K562 (cell line): Measurements from ENCODE around the gene N4BP2L1. TPM values are rescaled to one million over a fixed set of nuclear protein-coding genes. Genes with fewer than 3 reads are reported as not detected.

ENCODE experiments used
- ATAC-seq: fragments of 200-7000 bp; cut with Tn5 transposase; 3 replicates; pipeline ENCODE4 v1.9.1; 2020; ENCODE audit warnings: moderate library complexity
- BruUV-seq: library from RNA; stranded (reverse); fragments of 400-500 nt; replicated peaks from 2 replicates; lab custom pipeline; 2021; lab: Mats Ljungman, UMichigan
- CTCF ChIA-PET: fragments of 300-600 bp; formaldehyde crosslinking; extraction: SDS; loops from one replicate; lab custom pipeline; 2021; ENCODE audit warnings: low intra/inter-chr PET ratio; lab: Yijun Ruan, JAX
- POLR2A ChIA-PET: fragments of 300-600, 350-650 bp; sonication (Branson Sonifier 250); formaldehyde crosslinking; extraction: SDS; loops from one replicate; lab custom pipeline; 2021; ENCODE audit warnings: antibody characterized with exemption, inconsistent platforms; lab: Yijun Ruan, JAX
- DNase-seq, 4 experiments: peaks; one replicate each; pipeline versions ENCODE4 v3.0.0 to v3.0.0-alpha.2; 2011 to 2018; ENCODE audit warnings: low spot score in 3 of 4, mixed read lengths in 3 of 4; ENCODE audit errors: extremely low read depth in 1 of 4
- FAIRE-seq: peaks from 2 replicates; lab custom pipeline; 2011; peaks lifted over from hg19 to GRCh38; lab: Jason Lieb, UNC
- H2AFZ ChIP-seq: 2 replicates; pipeline ENCODE4 v1.6.0; 2011; ENCODE audit warnings: low read depth, low read length, control low read depth, inconsistent platforms
- H3K27ac ChIP-seq: fragments of 200-600 bp; 3 replicates; pipeline ENCODE4 v1.8.0; 2011; ENCODE audit warnings: low read depth, mild to moderate bottlenecking, control low read depth, inconsistent platforms, low read length, moderate library complexity, mixed read lengths; ENCODE audit errors: extremely low read depth
- H3K27me3 ChIP-seq, 2 experiments: fragments of 300-600 bp in 1 of 2; 2 replicates in 1 of 2; 3 replicates in 1 of 2; pipeline versions ENCODE4 v1.6.0 to v1.8.0; 2011; ENCODE audit warnings: inconsistent platforms in 2 of 2, low read length in 2 of 2, mild to moderate bottlenecking in 1 of 2, mixed read lengths in 1 of 2, moderate library complexity in 1 of 2; ENCODE audit not compliant: control insufficient read depth in 2 of 2, insufficient read depth in 2 of 2
- H3K36me3 ChIP-seq: fragments of 300-600 bp; 3 replicates; pipeline ENCODE4 v1.8.0; 2011; ENCODE audit warnings: mild to moderate bottlenecking, low read length, inconsistent platforms; ENCODE audit not compliant: control insufficient read depth, insufficient read depth
- H3K4me1 ChIP-seq, 2 experiments: fragments of 200-600 bp in 1 of 2; replicated peaks in 1 of 2; 2 replicates in 1 of 2; 3 replicates in 1 of 2; pipeline versions ENCODE4 v1.5.1 to v1.8.0; 2011; ENCODE audit warnings: inconsistent platforms in 2 of 2, low read length in 2 of 2, mild to moderate bottlenecking in 1 of 2, mixed read lengths in 1 of 2, moderate library complexity in 1 of 2; ENCODE audit not compliant: control insufficient read depth in 2 of 2, insufficient read depth in 2 of 2
- H3K4me2 ChIP-seq: 2 replicates; pipeline ENCODE4 v1.6.1; 2011; ENCODE audit warnings: low read length, control low read depth, inconsistent platforms, mixed read lengths; ENCODE audit not compliant: insufficient read depth
- H3K4me3 ChIP-seq: fragments of 200-600 bp; sonication (generic), shearing (Covaris generic); 2 replicates; pipeline ENCODE4 v1.5.1; 2016; ENCODE audit warnings: control low read depth, inconsistent platforms
- H3K79me2 ChIP-seq: fragments of 200-600 bp; 3 replicates; pipeline ENCODE4 v1.8.0; 2011; ENCODE audit warnings: low read length, inconsistent platforms; ENCODE audit not compliant: control insufficient read depth, insufficient read depth
- H3K9ac ChIP-seq, 2 experiments: 2 replicates each; pipeline versions ENCODE4 v1.6.0 to v1.6.1; 2011; ENCODE audit warnings: low read depth in 2 of 2, low read length in 2 of 2, control low read depth in 1 of 2, inconsistent platforms in 1 of 2, mild to moderate bottlenecking in 1 of 2, mixed read lengths in 1 of 2; ENCODE audit not compliant: insufficient read depth in 1 of 2
- H3K9me1 ChIP-seq: one replicate; pipeline ENCODE4 v1.6.0; 2011; ENCODE audit warnings: inconsistent platforms, mild to moderate bottlenecking, low read length, moderate library complexity; ENCODE audit not compliant: control insufficient read depth, insufficient read depth
- H3K9me3 ChIP-seq: replicated peaks from 2 replicates; pipeline ENCODE4 v1.5.1; 2011; ENCODE audit warnings: low read depth, low read length, inconsistent platforms; ENCODE audit not compliant: control insufficient read depth, insufficient read depth
- H4K20me1 ChIP-seq: replicated peaks from 2 replicates; pipeline ENCODE4 v1.6.1; 2011; ENCODE audit warnings: low read length, inconsistent platforms, mixed read lengths; ENCODE audit not compliant: control insufficient read depth, insufficient read depth
- ARID2 ChIP-seq: fragments of 450-650 bp; IDR thresholded peaks from 2 replicates; pipeline ENCODE4 v1.6.1; 2017; ENCODE audit warnings: antibody characterized with exemption, mild to moderate bottlenecking
- ASH1L ChIP-seq: fragments of 450-650 bp; IDR thresholded peaks from 2 replicates; pipeline ENCODE4 v1.6.1; 2018; ENCODE audit warnings: borderline replicate concordance, mild to moderate bottlenecking, low read depth; ENCODE audit not compliant: partially characterized antibody
- CHD4 ChIP-seq: fragments of 200-600 bp; sonication (generic); IDR thresholded peaks from 3 replicates; pipeline ENCODE4 v1.6.1; 2012; ENCODE audit warnings: low read depth, mild to moderate bottlenecking, mixed read lengths, low read length, inconsistent platforms; ENCODE audit not compliant: insufficient read depth, insufficient replicate concordance, poor library complexity, severe bottlenecking
- EP400 ChIP-seq: fragments of 450-650 bp; IDR thresholded peaks from 2 replicates; pipeline ENCODE4 v1.6.1; 2017; ENCODE audit warnings: antibody characterized with exemption, mild to moderate bottlenecking, moderate library complexity
- FIP1L1 ChIP-seq: fragments of 200-400 bp; formaldehyde crosslinking; IDR thresholded peaks from 2 replicates; pipeline ENCODE4 v1.6.1; 2018; ENCODE audit warnings: mild to moderate bottlenecking, low read depth, low read length; ENCODE audit not compliant: poor library complexity, severe bottlenecking
- GABPA ChIP-seq: fragments of 200-800 bp; sonication (Bioruptor generic); conservative IDR thresholded peaks from 2 replicates; pipeline ENCODE4 v1.6.1; 2016; ENCODE audit warnings: low read depth, missing genetic modification characterization, missing compliant biosample characterization
- MTF1 ChIP-seq: fragments of 250-450 bp; sonication (Bioruptor Pico); IDR thresholded peaks from 2 replicates; pipeline ENCODE4 v1.9.0; 2021; ENCODE audit warnings: moderate library complexity, mild to moderate bottlenecking, inconsistent platforms, borderline replicate concordance
- POLR2B ChIP-seq: fragments of 450-650 bp; IDR thresholded peaks from 2 replicates; pipeline ENCODE4 v1.6.1; 2018; ENCODE audit warnings: low read depth; ENCODE audit not compliant: partially characterized antibody
- RHOXF2B ChIP-seq: fragments of 250-450 bp; sonication (Bioruptor Pico); conservative IDR thresholded peaks from 2 replicates; pipeline ENCODE4 v1.5.1; 2021
- SMAD3 ChIP-seq: fragments of 450-650 bp; formaldehyde crosslinking; conservative IDR thresholded peaks from 2 replicates; pipeline ENCODE4 v1.4.0; 2020; ENCODE audit warnings: mild to moderate bottlenecking
- ZFX ChIP-seq: sonication (generic); formaldehyde crosslinking; IDR thresholded peaks from 2 replicates; pipeline ENCODE4 v1.8.0; 2022; ENCODE audit warnings: mild to moderate bottlenecking, missing genetic modification reagents, moderate library complexity
- WGBS: fragments of 100-300 bp; shearing (Covaris generic); methylation state at CpG from one replicate; pipeline ENCODE4 v1.1.6; 2016; ENCODE audit warnings: low coverage, mixed read lengths; ENCODE audit not compliant: insufficient coverage; ENCODE audit errors: missing lambda C conversion rate; 5-methylcytosine and 5-hydroxymethylcytosine counted together
- in situ Hi-C: fragments of 300-500 bp; cut with MboI; formaldehyde crosslinking; loops from 4 replicates; pipeline ENCODE4 v1.15.0; 2018; ENCODE audit warnings: inconsistent platforms, mixed read lengths
- intact Hi-C: fragments of 100-400 bp; cut with micrococcal nuclease; formaldehyde crosslinking; loops from 2 replicates; pipeline ENCODE4 v1.14.2; 2022
- polyA plus RNA-seq, 8 experiments: library from polyadenylated mRNA; depleted of rRNA in 4 of 8; stranded (reverse) in 5 of 8; unstranded in 3 of 8; fragments of >200 nt; fragmentation: Nextera tagmentation in 2 of 8; fragmentation: Illumina TruSeq in 1 of 8; extraction: Ambion mirVana in 2 of 8; extraction: Trizol in 1 of 8; gene quantifications; 2 replicates each; pipeline versions ENCODE4 v1.2.1 to v1.2.3, GENCODE V29; 2011 to 2014; ENCODE audit warnings: inconsistent platforms in 1 of 8, missing spikeins in 1 of 8
- total RNA-seq, 7 experiments: library from RNA; depleted of rRNA in 6 of 7; stranded (reverse); fragments of >200 nt in 6 of 7; fragmentation: Illumina TruSeq in 2 of 7; extraction: Trizol in 2 of 7; gene quantifications; 2 replicates each; pipeline versions ENCODE4 v1.2.1 to v1.2.3, GENCODE V29; 2011 to 2021; ENCODE audit warnings: low replicate concordance in 1 of 7
- TF ChIP-seq, protein P1 (sequence below), 2 experiments: fragments of 450-650 bp in 1 of 2; sonication (generic) in 1 of 2; formaldehyde crosslinking in 1 of 2; IDR thresholded peaks; 2 replicates each; pipeline versions ENCODE4 v1.7.1 to v1.9.0; 2016 to 2022; ENCODE audit warnings: inconsistent platforms in 1 of 2, mild to moderate bottlenecking in 1 of 2, missing genetic modification reagents in 1 of 2

N4BP2L1 gene
- total and polyA plus RNA-seq, 9 of the 15 experiments (the other 6 are each of a cell fraction or from before 2014, with no cell fraction given) = 0.06 to 0.33 (median 0.15) TPM; not detected in 1

DNA sequence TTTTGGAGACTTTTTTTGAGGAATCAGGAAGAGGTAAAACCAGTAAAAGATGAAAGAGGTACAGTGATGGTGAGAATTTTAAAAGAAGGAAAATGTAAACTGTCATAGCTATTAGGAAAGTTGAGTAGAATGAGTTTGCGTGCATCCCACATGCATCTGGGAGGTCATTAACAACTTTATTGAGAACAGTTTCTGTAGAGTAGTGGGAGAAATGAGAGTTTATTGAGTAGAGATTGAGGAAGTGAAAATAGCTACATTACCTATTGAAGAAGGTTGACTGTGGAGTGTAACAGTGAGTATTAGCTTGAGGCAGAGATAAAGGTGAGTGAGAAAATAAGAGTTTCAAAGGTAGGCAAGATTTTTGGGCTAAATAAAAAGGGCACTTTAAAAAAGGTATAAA is 73.9 kb downstream of the N4BP2L1 start:
- no peak for TF ChIP-seq ASH1L
- TF ChIP-seq MTF1 (CRISPR knock-in tag) = no peak
- TF ChIP-seq EP400 = no peak
- no peak for TF ChIP-seq RHOXF2B
- no peak for TF ChIP-seq GABPA
- TF ChIP-seq POLR2B = no peak
- TF ChIP-seq, protein P1, sequence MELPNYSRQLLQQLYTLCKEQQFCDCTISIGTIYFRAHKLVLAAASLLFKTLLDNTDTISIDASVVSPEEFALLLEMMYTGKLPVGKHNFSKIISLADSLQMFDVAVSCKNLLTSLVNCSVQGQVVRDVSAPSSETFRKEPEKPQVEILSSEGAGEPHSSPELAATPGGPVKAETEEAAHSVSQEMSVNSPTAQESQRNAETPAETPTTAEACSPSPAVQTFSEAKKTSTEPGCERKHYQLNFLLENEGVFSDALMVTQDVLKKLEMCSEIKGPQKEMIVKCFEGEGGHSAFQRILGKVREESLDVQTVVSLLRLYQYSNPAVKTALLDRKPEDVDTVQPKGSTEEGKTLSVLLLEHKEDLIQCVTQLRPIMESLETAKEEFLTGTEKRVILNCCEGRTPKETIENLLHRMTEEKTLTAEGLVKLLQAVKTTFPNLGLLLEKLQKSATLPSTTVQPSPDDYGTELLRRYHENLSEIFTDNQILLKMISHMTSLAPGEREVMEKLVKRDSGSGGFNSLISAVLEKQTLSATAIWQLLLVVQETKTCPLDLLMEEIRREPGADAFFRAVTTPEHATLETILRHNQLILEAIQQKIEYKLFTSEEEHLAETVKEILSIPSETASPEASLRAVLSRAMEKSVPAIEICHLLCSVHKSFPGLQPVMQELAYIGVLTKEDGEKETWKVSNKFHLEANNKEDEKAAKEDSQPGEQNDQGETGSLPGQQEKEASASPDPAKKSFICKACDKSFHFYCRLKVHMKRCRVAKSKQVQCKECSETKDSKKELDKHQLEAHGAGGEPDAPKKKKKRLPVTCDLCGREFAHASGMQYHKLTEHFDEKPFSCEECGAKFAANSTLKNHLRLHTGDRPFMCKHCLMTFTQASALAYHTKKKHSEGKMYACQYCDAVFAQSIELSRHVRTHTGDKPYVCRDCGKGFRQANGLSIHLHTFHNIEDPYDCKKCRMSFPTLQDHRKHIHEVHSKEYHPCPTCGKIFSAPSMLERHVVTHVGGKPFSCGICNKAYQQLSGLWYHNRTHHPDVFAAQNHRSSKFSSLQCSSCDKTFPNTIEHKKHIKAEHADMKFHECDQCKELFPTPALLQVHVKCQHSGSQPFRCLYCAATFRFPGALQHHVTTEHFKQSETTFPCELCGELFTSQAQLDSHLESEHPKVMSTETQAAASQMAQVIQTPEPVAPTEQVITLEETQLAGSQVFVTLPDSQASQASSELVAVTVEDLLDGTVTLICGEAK (IDR thresholded peaks at IDR 0.05) = no peak
- TF ChIP-seq, protein P1 (CRISPR knock-in tag; IDR thresholded peaks at IDR 0.05) = no peak
- TF ChIP-seq ARID2 = no peak
- no peak for TF ChIP-seq ZFX (CRISPR knock-in tag)
- no peak for TF ChIP-seq CHD4
- no peak for TF ChIP-seq FIP1L1
- TF ChIP-seq SMAD3 = no peak
- intact Hi-C loops (no loop called here), in situ Hi-C loops (no loop called here)
- Histone ChIP-seq H4K20me1 (no peaks in the 10 kb centered on the region), H3K9me3 (no peaks in the 10 kb centered on the region), H3K27me3 (no peaks in the 10 kb centered on the region), H3K9ac (no peak overlapping the region), H3K4me3 (no peak overlapping the region), H3K27ac (no peak overlapping the region), H3K4me1 (no peaks in the 10 kb centered on the region), H3K9me1 (no peaks in the 10 kb centered on the region), H3K4me2 (no peak overlapping the region), H3K79me2 (no peaks in the 10 kb centered on the region), H3K36me3 (peaks cover 25% of the 10 kb centered on the region), H2AFZ (no peak overlapping the region)
- ChIA-PET CTCF (no interaction called here), POLR2A (no interaction called here)
- BruUV-seq = no TSS peak
- FAIRE-seq (no peak), ATAC-seq (no peak), DNase-seq (no peak)
- WGBS = 100% methylated on average over 1 of the region's 1 CpG
